HG03060 (cell line): ENCODE data around the gene RAB3B.
"Not testable (repeated sequence)": the region's sequence is repeated elsewhere in the genome, so short reads cannot be mapped to it uniquely, and the experiment has no call there.

Experiments used
- ATAC-seq: cut with Tn5 transposase; IDR thresholded peaks from one replicate; pipeline ENCODE4 v1.9.1; 2021; ENCODE audit warnings: low read depth, moderate number of reproducible peaks; ENCODE audit not compliant: unreplicated experiment

RAB3B gene

DNA sequence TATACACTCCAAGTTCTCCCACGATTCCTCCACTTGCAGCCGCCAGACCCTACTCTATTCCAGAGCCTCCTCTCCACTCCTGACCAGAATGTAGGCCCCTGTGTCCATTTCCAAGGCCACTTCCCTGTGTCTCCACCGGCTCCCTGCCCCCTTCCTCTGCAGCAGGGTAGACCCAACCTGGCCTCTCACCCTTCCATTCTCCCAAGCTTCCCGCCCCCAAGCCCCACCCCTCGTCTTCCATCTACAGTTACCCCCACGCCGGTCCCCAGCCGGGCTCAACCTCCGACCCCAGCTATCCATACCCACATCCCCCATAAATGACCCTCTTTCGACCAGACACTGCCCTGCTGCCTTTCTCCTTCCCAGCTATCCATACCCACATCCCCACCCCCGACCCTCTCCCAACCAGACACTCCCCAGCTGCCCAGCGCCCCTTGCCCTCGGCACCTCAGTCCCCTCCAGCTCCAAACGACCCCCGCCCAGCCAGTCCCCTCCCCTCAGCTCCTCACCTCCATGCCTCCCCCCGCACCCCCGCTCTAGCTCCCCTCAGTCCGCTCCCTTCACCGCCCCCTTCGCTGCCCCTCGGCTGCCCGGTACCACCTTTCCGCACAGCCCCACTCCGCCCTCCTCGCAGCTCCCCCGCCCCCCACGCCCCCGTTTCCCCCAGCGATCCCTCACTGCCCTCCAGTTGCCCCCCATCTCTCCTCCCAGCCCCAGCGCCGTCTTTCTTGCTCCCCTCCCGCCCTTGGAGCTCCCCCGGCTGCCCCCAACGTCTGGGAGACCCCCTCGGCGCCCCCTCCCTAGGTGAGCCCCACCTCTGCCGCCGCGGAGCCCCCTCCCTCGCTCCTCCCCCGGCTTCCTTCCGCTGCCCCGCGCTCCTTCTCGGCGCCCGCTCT lies 670 bp downstream of the RAB3B start:
- no peak for ATAC-seq

DNA sequence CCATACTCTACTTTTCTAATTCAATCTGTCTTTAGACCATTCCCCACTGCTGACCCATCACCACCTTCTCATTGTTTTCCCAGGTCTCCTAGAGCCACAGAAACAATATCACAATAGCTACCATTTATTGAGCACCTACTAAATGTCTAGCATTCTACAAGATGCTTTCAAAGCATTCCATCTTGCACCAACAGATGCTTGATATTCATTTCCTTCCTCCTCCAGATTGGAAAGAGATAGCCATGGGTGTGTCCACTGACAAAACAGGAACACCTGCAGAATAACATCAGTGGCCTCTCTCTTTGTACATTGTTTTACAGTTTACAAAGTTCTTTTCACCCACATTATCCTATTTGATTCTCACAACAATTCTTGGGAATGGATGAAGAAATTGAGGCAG lies 2.2 kb downstream of the RAB3B start:
- ATAC-seq, result no peak

DNA sequence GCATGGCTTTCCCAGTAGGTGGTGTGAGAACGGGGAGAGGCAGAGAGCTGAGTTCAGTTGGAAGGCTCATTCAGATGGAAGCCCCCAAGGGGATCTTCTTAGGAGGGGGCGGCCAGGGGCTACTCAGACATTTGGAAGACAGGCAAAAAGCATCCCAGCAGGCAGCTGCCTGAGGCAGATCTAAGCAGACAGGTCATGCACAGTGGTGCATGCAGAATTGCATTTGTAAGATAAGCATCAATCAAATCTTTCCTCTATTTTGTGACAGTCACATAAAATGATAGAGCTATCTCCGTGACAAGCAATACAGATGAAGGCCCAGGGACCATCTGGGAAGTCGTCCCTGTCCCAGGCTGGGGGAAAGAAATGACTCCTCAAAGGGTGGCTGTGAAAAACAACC lies 3.8 kb downstream of the RAB3B start:
- ATAC-seq, result no peak

DNA sequence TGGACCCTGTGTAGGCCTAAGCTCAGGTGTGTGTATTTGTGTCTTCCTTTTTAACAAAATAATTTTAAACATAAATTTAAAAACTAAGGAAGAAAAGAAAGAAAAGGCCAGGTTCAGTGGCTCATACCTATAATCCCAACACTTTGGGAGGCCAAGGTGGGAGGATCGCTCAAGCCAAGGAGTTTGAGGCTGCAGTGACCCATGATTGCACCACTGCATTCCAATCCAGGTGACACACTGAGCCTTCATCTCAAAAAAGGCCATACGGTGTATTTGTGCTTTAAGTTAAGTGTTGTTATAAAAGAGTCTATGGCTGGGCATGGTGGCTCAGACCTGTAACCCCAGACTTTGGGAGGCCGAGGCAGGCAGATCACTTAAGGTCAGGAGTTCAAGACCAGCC lies 8.3 kb downstream of the RAB3B start:
- no peak for ATAC-seq

DNA sequence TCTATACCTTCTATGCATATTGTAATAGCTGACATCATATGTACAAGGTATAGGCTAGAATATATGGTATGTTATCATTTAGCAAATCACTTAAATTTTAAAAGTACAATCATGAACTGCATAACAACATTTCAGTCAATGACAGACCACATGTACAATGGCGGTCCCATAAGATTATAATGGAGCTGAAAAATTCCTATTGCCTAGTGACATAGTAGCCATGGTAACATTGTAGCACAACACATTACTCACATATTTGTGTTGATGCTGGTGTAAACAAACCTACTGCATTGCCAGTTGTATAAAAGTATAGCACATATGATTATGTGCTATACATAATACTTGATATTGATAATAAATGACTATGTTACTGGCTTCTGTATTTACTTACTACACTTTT lies 8.9 kb downstream of the RAB3B start:
- no peak for ATAC-seq

DNA sequence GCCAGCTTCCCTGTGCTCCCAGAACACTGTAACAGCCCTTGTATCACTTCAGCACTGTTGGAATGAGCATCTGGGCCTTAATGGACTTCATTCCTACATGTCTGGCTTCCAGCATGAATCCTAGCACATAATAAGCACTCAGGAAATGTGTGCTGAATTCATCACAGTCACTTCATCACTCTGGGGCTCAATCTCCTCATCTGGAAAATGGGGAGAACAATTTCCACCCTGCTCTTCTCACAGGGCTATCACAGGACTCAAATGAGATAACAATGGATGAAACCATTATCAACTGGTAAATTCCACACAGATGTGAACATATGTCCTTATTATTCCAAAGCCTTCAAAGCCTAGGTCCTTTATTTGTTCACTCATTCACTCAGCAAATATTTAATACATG lies 12.4 kb downstream of the RAB3B start:
- no peak for ATAC-seq

DNA sequence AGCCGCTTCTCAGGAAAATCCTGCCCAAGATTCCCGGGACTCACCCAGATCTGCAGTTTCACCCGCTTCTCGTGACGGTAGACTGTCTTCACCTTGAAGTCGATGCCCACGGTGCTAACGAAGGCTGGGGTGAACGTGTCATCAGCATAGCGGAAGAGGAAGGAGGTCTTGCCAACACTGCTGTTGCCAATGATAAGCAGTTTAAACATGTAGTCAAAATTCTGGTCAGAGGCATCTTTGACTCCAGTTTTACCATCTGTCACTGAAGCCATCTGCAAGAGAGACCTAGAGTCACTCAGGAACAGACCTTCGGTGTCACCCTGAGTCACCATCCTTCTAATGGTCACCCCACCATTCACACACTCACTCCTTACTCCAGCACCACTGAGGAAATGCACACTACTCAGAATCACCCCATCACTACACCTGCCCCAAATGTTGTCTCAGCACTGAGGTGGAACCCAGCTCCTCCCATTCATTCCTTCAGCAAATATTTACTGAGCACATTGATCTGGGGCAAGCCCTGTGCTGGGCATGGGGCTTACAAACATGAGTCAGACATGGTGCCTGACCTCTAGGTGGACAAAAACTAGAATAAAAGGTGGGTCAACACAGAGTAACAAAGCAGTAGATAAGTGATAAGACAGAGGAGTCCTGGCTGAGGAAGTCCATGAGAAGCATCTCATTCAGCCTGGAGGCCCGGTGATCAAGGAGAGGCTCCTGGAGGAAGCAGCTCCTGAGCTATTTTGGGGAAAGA lies 13.5 kb downstream of the RAB3B start:
- no peak for ATAC-seq

DNA sequence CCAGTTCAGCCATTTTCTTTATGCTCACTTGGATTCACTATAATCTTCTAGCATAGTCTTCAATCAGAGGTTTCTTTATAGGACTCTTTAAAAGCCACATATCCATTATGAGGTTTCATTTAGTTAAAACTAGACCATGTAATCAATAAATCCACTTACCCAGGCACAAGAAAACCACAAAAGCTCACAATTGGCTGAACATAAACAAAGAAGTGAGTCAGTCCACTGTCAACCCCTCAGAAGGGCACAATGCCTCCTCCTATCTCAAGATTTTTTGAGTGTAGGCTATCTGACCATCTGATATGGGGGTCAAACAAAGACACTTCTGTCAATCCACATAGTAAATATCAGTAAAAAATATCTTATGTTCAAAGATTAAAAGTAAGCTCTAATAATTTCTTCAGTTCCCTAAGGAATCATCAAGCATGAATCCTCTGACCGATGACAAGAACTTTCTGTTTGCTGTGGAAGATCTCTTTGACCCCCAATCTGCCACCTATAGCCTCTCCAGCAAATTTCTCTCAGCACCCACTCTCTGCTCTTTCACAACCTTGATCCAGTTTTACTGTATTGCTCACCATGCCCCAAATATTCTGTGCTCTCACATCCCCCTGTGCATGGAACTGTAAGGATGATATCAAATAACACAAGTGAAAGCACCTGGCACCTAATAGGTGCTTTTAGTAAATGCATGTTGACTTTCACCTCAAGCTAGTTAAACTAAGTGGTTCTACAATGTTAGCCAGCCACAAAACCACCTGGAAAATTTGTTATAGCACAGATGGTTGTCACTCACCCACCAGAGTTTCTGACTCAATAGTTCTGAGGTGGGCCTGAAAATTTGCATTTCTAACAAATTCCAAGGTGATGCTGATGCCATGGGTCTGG lies 16.7 kb downstream of the RAB3B start:
- no peak for ATAC-seq

DNA sequence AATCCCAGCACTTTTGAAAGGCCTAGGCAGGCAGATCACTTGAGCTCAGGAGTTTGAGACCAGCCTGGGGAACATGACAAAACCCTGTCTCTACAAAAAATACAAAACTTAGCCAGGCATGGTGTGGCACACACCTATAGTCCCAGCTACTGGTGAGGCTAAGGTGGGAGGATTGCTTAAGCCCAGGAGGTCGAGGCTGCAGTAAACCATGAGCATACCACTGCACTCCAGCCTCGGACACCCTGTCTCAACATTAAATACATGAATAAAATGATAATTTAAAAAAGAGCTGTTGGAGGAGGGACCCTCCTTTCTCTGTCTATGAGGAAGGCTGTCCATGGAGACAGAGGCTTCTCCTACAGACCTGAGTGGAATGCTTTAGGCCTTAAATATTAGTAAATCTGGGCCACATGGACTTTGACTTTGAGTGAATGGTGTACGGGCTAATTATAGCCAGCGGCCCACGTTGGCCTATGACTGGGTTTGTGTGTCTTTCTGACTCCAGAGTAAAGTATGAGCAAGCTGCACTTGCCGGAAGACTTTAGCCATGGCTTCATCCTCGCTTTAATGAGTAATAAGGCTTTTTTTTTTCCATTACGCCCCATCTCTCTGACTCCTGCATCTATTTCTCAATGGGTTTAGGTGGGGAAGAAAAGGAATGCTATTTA lies 21.3 kb downstream of the RAB3B start:
- no peak for ATAC-seq

DNA sequence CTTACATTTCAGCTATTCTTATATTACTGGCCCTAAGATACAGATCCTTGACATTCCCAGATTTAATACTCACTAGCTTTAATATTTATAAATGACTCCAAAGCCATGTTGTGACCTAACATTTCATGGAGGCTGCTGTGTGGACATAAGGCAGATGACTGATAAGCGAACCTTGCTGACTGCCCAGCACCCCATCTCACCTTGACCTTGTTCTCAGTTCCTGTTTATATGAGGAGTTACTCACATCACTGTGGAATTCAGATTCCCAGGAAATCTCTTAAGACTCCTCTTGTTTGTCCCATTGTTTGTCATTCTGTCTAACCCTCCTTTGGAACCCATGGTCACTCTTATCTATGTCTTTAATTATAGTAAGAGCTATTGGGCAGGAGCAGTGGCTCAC lies 21.9 kb downstream of the RAB3B start:
- ATAC-seq, result no peak

DNA sequence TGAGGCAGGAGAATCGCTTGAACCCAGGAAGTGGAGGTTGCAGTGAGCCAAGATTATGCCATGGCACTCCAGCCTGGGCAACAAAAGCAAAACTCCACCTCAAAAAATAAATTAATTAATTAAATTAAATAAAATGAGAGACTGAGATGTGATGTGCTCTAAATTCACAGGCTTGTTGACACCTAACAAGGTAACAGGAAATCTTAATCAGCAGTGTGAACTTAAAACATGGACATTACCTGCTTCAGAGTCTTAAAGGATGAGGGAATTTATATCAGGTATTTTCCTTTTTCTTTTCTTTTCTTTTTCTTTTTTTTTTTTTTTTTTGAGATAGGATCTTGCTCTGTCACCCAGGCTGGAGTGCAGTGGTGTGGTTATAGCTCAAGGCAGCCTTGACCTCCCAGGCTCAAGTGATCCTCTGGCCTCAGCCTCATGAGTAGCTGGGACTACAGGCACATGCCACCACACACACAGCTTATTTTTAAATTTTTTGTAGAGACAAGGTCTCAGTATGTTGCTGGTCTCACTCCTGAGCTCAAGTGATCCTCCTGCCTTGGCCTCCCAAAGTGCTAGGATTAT lies 23.2 kb downstream of the RAB3B start:
- ATAC-seq, result not testable (repeated sequence)

DNA sequence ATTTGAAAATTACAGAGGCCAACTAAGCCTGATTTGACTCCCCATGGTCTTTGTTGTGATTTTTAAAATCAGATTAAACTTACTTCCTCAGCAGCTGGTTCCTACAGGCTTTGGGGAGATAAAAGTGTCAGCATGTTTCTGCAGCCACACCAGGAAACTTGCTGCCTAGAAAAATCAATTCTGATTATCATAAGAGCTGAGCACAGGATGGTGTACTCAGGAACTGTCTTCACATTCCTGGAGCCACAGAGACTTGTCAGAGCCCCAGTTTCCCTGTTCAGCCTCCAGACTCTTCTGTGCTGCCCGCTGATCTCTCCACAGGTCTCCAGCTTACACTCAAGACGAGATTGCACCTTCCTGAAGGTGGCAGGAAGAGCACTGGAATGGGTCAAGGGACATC lies 23.9 kb downstream of the RAB3B start:
- ATAC-seq, result no peak

DNA sequence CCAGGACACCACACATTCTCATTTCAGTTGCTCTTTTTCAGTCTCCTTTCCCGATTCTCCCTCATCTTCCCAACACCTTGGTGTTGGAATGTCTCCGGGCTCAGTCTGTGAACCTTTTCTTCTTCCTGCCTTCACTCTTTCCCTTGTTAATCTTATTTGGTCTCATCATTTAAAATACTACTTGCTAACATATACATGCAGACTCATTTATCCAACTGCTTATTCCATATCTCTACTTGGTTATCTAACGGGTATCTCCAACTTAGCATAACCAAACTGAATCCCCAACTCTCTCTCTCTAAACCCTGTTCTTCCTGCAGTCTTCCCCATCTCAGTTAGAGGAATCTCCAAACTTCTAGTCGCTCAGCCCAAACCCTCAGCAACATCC lies 26.2 kb downstream of the RAB3B start:
- ATAC-seq, result no peak

DNA sequence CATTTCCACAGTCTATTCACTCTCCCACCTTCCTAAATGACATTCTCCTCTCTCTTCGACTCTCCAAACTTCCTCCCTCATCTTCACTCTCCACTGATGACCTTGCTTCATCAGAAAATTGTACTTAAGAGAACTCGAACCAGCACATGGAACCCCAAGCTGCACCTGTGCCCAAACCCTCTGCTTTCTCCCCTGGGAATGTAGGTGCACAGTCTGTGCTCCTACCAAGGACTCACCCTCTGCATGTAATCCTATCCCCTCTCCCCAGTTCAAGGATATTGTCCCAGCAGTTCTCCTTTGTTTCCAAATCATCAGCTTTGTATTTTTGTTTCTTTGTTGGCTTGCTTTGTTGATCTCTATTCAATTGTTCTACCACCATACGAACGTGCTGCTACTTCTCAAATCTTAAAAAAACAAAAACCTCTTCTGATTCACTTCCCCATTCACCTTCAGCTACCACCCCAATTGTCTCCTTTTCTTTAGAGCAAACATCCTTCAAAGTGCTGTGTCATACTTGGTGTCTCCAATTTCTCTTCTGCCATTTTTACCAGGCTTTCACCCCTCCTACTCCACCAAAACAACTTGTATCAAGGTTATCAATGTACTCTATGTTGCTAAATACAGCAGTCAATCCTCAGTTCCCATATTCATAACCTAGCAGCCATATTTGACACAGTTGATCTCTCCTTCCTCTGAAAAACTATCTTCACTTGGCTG lies 26.8 kb downstream of the RAB3B start:
- ATAC-seq, result no peak

DNA sequence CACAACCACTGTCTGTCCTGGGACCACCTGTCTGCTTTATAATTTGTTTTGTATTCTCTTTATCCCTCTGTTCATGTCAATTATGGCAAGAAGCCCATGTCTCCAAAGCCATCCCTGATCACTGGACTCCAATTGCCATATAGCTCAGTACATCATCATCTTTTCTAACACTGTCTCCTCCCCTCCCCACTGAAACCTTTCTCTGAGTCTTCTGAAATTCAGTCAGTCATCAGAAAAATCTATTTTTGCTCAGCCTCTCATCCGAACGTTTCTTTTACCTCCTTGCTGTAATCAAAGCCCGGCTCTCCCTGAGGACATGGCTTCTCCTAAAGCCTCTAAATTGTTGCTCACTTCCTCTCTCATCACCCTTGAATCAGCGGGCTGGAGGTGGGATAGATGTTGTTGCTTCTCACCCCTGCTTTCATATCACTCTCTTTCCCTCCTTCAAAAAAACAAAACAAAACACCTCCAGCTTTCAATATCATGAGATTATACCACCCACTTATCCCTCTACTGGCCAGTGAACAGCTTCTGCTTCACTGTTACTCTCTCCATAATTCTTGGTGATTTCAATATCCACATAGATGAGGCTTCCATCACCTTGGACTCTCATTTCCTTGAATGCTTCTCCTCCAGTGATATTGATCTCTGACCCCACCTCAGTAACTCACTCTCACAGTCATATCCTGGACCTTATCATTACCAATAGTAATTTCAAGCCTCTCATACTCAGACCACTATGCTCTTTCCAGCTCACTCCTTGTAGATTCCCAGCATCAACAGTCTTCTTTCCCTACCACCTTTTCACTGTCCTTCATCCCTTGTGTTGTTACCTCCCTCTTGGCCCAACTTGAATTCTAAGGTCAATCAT lies 27.8 kb downstream of the RAB3B start:
- no peak for ATAC-seq

DNA sequence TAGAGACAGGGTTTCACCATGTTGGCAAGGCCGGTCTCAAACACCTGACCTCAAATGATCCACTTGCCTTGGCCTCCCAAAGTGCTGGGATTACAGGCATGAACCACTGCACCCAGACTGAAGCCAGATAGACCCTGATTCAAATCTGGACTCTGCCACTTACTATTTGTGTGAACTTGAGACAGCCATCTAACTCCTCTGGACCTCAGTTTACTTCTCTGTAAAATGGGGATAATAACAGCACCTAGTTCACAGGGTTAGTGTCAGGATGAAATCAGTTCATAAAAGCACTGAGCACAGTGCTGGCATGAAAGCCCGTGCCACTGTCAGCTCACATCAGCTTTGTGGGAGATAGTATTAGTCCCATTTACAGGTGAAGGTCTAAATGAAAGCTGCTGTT lies 28.5 kb downstream of the RAB3B start:
- no peak for ATAC-seq

DNA sequence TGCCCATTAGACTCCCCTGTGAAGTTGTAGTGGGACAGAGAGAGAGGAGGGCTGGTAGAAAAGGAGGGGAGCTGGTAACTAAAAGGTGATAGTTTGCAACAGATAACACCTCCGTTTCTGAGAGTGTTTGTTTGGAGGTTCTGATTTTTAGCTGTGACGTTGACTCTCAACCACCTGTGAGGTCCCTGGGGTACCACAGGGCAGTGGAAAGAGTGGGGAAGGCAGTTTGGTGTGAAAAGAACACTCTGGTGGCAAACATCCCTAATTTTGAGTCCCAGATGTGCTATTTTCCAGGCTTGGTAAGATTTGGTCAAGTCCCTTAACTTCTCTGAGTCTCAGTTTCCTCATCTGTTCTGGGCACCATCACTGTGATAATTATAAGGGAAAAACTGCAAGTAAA lies 29.3 kb downstream of the RAB3B start:
- ATAC-seq, result no peak

DNA sequence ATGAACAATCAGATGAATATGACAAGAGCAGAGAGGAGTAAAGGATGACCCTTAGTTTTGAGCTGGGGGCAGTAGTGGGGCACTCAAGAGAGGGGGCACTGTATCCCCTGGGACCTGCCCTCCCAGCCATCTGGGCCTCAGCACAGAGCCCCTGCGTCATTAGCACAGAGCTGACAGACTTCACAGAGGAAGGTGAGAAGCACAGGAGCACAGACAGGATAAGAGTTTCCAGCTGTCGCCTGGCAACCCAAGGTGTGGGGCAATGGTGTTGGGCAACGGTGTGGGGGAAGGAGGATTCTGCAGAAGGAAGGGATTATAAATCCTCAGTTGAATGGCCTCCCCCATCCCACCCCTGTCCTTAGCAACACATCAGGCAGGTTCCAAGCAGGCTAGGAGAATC lies 30.2 kb downstream of the RAB3B start:
- no peak for ATAC-seq

DNA sequence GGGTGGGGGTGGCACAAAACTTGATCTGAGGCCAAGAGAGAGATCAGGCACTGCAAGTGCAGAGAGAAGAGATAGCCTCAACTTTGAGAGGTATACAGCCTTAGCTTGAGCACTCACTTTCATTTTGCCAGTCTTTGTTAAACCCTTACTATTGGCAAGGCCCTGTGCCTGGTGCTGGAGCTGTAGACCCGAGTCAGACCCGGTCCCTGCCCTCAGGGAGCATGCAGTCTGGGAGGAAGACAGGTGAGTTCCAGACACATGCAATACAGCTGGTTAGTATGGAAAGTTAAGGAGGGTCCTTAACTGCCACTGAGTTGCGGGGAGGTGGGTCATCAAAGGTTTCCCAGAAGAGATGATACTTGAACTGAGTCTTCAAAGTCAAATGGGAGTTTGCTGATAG lies 31.7 kb downstream of the RAB3B start:
- no peak for ATAC-seq
